ENCODE data around the gene STMN3. TPM values are rescaled to one million over a fixed set of nuclear protein-coding genes. Genes with fewer than 3 reads are reported as not detected.

The STMN3 gene
- 10 to 100 TPM in 2 of 6 donors, 1 to 10 TPM in 4; 4.4 to 13.1 (median 7.9) TPM for total RNA-seq
- 10 to 100 TPM; 17.4 to 37.8 TPM for polyA plus RNA-seq

DNA sequence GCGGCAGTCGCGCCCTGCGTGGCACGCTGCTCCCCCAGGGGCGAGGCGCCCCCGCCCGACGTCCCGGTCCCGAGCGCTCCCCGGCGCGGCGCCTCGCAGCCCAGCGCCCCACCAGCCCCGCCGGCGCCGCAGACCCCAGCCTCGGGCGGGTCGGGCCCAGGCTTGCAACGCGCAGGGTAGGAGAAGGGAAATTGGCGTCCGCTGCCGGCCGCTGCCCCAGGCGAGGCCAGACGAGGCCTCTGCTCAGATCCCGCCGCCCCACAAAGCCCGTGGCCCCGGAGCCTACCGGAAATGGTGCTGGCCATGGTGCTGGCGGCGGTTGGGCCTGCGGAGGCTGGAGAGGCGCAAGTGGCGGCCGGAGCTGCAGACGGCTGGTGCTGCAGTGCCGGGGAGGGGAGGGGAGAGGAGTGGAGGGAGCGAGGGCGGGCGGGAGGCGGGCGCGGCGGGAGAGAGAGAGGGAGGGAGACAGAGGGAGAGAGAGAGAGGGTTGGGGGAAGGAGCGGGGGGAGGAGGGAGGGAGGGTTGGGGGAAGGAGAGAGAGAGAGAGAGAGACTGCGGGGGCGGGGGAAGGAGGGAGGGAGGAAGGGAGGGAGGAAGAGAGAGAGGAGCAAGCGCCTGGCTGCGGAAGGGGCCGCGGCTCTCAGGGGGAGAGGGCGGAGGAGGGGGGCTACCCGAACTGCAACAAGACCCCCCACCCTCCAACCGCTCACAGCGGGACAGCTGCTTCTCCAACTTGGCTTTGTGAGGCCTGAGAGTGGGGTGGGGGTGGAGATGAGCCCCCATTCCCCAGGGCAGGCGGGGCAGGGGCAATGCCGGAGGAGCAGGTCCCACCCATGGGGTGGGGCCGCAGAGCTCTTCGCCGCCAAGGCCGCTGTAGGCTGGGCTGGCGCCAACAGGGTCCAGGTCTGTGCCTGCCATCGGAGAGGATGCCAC is at the start of gene STMN3:
TSS of gene STMN3 (minus strand) at position 384 of the 933 bp plus-strand sequence. CDS start at position 305, 79 bp downstream.
- no peaks in the 10 kb centered on the region for H3K36me3 ChIP-seq
- peak within 1 kb of the TSS; percentile 44 to 67 (median 52) for H3K4me3 ChIP-seq
- peak; percentile 74 to 82 (median 80) for ATAC-seq
- no peaks in the 10 kb centered on the region for H3K27me3 ChIP-seq
- WGBS, 2 donors: 1 to 2% methylated on average over 37 to 66 of the region's 73 CpGs
- FAIRE-seq: no peak
- no peak within 1 kb of the TSS for H3K27ac ChIP-seq
- TF ChIP-seq, protein P1, sequence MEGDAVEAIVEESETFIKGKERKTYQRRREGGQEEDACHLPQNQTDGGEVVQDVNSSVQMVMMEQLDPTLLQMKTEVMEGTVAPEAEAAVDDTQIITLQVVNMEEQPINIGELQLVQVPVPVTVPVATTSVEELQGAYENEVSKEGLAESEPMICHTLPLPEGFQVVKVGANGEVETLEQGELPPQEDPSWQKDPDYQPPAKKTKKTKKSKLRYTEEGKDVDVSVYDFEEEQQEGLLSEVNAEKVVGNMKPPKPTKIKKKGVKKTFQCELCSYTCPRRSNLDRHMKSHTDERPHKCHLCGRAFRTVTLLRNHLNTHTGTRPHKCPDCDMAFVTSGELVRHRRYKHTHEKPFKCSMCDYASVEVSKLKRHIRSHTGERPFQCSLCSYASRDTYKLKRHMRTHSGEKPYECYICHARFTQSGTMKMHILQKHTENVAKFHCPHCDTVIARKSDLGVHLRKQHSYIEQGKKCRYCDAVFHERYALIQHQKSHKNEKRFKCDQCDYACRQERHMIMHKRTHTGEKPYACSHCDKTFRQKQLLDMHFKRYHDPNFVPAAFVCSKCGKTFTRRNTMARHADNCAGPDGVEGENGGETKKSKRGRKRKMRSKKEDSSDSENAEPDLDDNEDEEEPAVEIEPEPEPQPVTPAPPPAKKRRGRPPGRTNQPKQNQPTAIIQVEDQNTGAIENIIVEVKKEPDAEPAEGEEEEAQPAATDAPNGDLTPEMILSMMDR (IDR thresholded peaks at IDR 0.05): no peak
- peak; percentile 86 to 96 (median 90) for DNase-seq
- intact Hi-C loops (cut with DNase I): no loop called here
- no peaks in the 10 kb centered on the region for H3K9me3 ChIP-seq
- peaks cover 0 to 12% (median 0%) of the 10 kb centered on the region in 3 donors for H3K4me1 ChIP-seq

DNA sequence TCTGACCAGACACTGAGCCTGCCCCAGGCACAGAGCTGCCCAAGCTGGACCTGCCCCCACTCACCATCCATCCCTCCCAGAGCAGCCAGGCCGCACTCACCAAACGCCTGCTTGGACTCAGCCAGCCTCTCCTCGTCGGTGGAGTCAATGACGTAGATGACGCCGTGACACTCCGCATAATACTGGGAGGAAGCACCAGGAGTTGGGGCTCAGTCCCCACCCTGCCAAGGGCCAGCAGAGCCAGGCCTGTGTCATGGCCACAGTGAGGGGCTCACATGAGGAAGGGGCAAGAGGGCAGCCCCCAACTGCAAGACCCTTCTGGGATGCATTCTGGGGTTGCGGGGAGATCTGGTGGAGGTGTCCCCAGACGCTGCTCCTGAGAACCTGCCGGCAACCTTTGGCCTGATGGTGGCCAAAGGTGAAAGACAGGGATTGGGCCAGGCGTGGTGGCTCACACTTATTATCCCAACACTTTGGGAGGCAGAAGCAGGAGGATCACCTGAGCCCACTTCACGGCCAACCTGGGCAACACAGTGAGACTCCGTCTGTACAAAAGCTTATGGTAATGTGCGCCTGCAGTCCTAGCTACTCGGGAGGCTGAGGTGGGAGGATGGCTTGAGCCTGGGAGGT is 48.9 kb upstream of the STMN3 start:
- H3K36me3 ChIP-seq: peaks cover 0 to 7% (median 0%) of the 10 kb centered on the region in 3 donors
- ATAC-seq (no peak), DNase-seq (peak in 1 of 6 donors; percentile 72), FAIRE-seq (no peak)
- no peaks in the 10 kb centered on the region for H3K9me3 ChIP-seq
- no peaks in the 10 kb centered on the region for H3K27me3 ChIP-seq
- TF ChIP-seq, protein P1 (IDR thresholded peaks at IDR 0.05): no peak
- WGBS, 2 donors: 90 to 91% methylated on average over 16 of the region's 16 CpGs
- no peak overlapping the region for H3K27ac ChIP-seq
- peaks cover 0 to 9% (median 6%) of the 10 kb centered on the region in 3 donors for H3K4me1 ChIP-seq
- intact Hi-C loops (cut with DNase I): no loop called here
- H3K4me3 ChIP-seq: no peak overlapping the region

DNA sequence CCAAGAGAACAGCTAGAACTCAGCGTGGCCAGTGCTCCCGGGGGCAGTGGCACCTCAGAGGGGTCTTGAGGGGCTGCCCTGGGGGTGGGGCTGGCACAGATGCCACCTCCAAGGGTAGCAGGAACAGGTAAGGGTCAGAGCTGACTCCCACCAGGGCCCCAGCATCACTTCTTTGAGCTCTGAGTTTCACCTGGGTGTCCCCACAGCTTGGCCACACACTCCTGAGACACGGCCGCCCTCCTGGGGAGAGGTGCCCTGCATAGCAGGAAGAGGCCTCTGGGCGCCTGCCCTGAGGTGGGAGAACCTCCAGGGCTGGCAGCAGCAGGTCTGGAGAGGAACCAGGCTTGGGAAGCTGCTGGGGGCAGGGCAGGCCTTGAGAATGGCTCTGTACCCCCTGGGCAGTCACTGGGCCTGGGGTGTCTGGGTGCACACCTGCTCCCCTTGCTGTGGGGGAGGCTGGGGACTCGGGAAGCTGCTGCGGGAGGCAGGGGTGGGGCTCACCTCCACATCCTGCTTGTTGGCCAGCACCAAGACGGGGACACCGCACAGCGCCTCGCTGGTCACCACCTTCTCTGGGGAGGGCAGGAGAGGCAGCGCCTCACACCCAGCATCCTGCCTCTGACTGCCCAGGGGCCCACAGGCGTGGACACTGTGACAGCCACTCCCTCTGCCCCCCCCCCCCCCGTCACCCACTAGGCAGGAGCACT is 48.3 kb upstream of the STMN3 start:
- Histone ChIP-seq H3K9me3 (no peaks in the 10 kb centered on the region), H3K4me1 (peaks cover 0 to 13% (median 2%) of the 10 kb centered on the region in 3 donors), H3K36me3 (peaks cover 0 to 7% (median 0%) of the 10 kb centered on the region in 3 donors), H3K27ac (no peak overlapping the region), H3K27me3 (no peaks in the 10 kb centered on the region), H3K4me3 (no peak overlapping the region)
- FAIRE-seq (no peak), ATAC-seq (no peak), DNase-seq (peak in 2 of 6 donors; percentile 34 to 77)
- TF ChIP-seq, protein P1 (IDR thresholded peaks at IDR 0.05): no peak
- intact Hi-C loops (cut with DNase I): no loop called here
- WGBS, 2 donors: 83 to 89% methylated on average over 14 of the region's 14 CpGs

DNA sequence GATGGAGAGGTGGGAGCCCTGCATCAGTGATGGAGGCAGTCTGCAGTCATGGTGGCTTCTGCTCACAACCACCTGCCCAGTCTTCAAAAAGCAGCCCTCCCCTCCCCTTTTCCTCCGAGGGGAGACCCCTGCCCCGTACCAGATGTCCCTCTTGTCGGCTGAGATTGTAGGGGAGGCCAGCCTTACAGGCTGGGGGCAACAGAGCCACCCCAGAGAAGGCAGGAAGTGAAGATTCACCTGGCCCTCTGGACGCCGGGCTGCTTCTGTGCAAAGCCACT is 47.8 kb upstream of the STMN3 start:
- peaks cover 0 to 7% (median 0%) of the 10 kb centered on the region in 3 donors for H3K36me3 ChIP-seq
- no peaks in the 10 kb centered on the region for H3K27me3 ChIP-seq
- DNase-seq (no peak), FAIRE-seq (no peak), ATAC-seq (no peak)
- H3K27ac ChIP-seq: no peak overlapping the region
- H3K4me1 ChIP-seq: peaks cover 0 to 12% (median 0%) of the 10 kb centered on the region in 3 donors
- H3K4me3 ChIP-seq: no peak overlapping the region
- intact Hi-C loops (cut with DNase I): no loop called here
- 80 to 88% methylated on average over 4 to 5 of the region's 5 CpGs for WGBS, 2 donors
- H3K9me3 ChIP-seq: no peaks in the 10 kb centered on the region
- TF ChIP-seq, protein P1 (IDR thresholded peaks at IDR 0.05): no peak
